Small intestine (tissue), 7 donors: ENCODE measurements around the gene CDC37. TPM values are rescaled to one million over a fixed set of nuclear protein-coding genes. Genes with fewer than 3 reads are reported as not detected.

Experiments
- DNase-seq, 2 donors: peaks; one replicate each; pipeline versions ENCODE4 v3.0.0 to v3.0.0-alpha.2; 2013
- FAIRE-seq: peaks from 2 replicates; lab custom pipeline; 2012; peaks lifted over from hg19 to GRCh38; lab: Jason Lieb, UNC
- H3K27ac ChIP-seq, 3 donors: one replicate each; pipeline ENCODE4 v1.5.1; 2013; ENCODE audit warnings: low read length in 2 of 3, mild to moderate bottlenecking in 2 of 3, control low read depth in 1 of 3, inconsistent platforms in 1 of 3, low read depth in 1 of 3, moderate library complexity in 1 of 3
- H3K27me3 ChIP-seq, 3 donors: one replicate each; pipeline ENCODE4 v1.6.1; 2013; ENCODE audit warnings: low read length in 3 of 3, inconsistent platforms in 1 of 3; ENCODE audit not compliant: control insufficient read depth in 3 of 3, insufficient read depth in 3 of 3
- H3K36me3 ChIP-seq, 3 donors: one replicate each; pipeline ENCODE4 v1.6.1; 2013; ENCODE audit warnings: low read length in 3 of 3, inconsistent platforms in 1 of 3, low read depth in 1 of 3, mild to moderate bottlenecking in 1 of 3, moderate library complexity in 1 of 3; ENCODE audit not compliant: control insufficient read depth in 3 of 3, insufficient read depth in 2 of 3
- H3K4me1 ChIP-seq, 3 donors: one replicate each; pipeline ENCODE4 v1.6.1; 2013; ENCODE audit warnings: low read length in 2 of 3, inconsistent platforms in 1 of 3, low read depth in 1 of 3, mild to moderate bottlenecking in 1 of 3, moderate library complexity in 1 of 3; ENCODE audit not compliant: control insufficient read depth in 3 of 3, insufficient read depth in 2 of 3
- H3K4me3 ChIP-seq, 3 donors: one replicate each; pipeline ENCODE4 v1.5.1; 2013; ENCODE audit warnings: low read length in 3 of 3, control low read depth in 1 of 3, inconsistent platforms in 1 of 3, low read depth in 1 of 3, mild to moderate bottlenecking in 1 of 3, moderate library complexity in 1 of 3
- H3K9me3 ChIP-seq, 2 donors: one replicate each; pipeline ENCODE4 v1.6.1; 2013; ENCODE audit warnings: low read depth in 1 of 2, low read length in 1 of 2; ENCODE audit not compliant: control insufficient read depth in 2 of 2, insufficient read depth in 1 of 2
- WGBS, 3 donors: extraction: QIAGEN DNeasy Blood & Tissue Kit; methylation state at CpG; one replicate each; pipeline ENCODE4 v1.1.7; 2013; 5-methylcytosine and 5-hydroxymethylcytosine counted together
- polyA plus RNA-seq, 4 donors: library from polyadenylated mRNA; stranded (reverse) in 3 of 4; unstranded in 1 of 4; fragments of 200-250 nt in 3 of 4; fragments of 120-200 nt in 1 of 4; gene quantifications; one replicate each; pipeline versions ENCODE4 v1.2.1 to v1.2.3, GENCODE V29; 2013
- donor health status: healthy with polysubstance abuse.
- donor health status: control.
- donor health status: control.
- donor health status: Bipolar disorder and iron deficiency.
- donor health status: healthy.

CDC37 gene
- polyA plus RNA-seq, 4 donors: 128 to 202 (median 147) TPM

GRCh38 chr19:10433131-10433536, 29.8 kb upstream of the CDC37 start:
- Histone ChIP-seq H3K27me3 (peaks cover 0 to 40% (median 0%) of the 10 kb centered on the region in 3 donors), H3K4me1 (peaks cover 0 to 5% (median 0%) of the 10 kb centered on the region in 3 donors), H3K27ac (no peak overlapping the region), H3K9me3 (no peaks in the 10 kb centered on the region), H3K36me3 (no peaks in the 10 kb centered on the region), H3K4me3 (no peak overlapping the region)
- DNase-seq (no peak), FAIRE-seq (no peak)
- WGBS, 3 donors: 81 to 87% (median 85%) methylated on average over 10 of the region's 10 CpGs

DNA sequence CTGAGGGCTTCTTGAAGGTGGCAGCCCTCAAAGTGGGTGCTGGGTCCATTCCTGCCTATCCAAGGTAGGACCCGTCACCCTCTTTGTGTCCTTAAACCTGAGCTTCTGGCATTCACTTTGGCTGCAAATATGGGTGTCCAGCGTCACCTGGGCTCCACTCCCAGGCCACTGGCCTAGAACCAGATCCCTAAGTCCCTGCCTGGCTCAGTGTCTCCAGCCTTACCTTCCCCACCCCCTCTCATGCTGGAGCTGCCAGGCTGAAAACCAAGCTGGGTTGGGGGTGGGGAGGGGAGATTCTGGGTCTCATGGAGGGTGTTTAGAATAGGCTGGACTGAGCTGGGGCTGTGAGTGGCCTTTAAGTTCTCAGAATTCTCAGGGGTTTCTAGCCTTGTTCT, 29.4 kb upstream of the CDC37 start:
- DNase-seq: no peak
- Histone ChIP-seq H3K27me3 (peaks cover 0 to 40% (median 0%) of the 10 kb centered on the region in 3 donors), H3K4me1 (peaks cover 0 to 5% (median 0%) of the 10 kb centered on the region in 3 donors), H3K4me3 (no peak overlapping the region), H3K27ac (peak overlapping the region in 2 of 3 donors; percentile 47 to 55), H3K36me3 (no peaks in the 10 kb centered on the region), H3K9me3 (no peaks in the 10 kb centered on the region)
- no peak for FAIRE-seq
- 78 to 86% (median 82%) methylated on average over 2 of the region's 2 CpGs for WGBS, 3 donors

DNA sequence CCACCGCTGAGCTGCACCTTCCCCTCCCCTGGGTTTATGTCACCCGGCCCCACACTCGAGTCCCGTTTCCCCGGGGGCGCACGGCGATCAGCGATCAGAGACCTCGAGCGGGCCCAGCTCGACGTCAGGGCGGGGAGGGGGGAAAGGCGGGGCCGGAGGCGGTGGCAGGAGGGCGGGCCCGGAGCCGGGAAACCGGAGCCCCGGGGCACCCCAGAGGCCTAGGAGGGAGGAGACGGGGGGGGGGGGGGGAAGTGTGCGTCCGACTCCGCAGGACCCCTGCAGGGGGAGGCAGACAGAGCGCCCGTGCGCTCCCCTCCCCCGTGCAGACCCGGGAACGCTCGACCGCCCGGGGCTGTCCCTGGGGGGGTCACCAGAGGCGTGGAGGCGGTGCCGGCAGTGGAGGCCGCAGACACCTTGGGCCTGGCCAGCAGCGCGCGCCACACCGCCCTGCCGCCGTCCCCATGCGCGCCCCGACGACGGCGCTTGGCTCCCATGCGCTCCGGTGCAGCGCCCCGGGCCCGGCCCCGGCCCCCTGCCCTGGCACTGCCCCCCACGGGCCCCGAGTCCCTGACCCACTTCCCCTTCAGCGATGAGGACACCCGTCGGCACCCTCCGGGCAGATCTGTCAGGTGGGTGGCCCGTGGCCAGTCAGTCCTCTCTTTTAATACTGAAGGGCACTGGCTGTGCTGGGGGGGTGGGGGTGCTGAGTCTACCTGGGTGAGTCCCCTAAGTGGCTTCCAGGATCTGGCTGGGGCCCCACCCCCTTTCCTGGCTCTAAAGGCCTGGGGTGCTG, 28.8 kb upstream of the CDC37 start:
- peak; percentile 39 to 62 for DNase-seq
- WGBS, 3 donors: 1 to 2% (median 2%) methylated on average over 39 to 64 of the region's 64 CpGs
- peak overlapping the region in 2 of 3 donors; percentile 29 to 55 for H3K4me3 ChIP-seq
- peaks cover 0 to 5% (median 0%) of the 10 kb centered on the region in 3 donors for H3K4me1 ChIP-seq
- H3K27ac ChIP-seq: peak overlapping the region in 2 of 3 donors; percentile 64 to 74
- H3K9me3 ChIP-seq: no peaks in the 10 kb centered on the region
- no peaks in the 10 kb centered on the region for H3K36me3 ChIP-seq
- FAIRE-seq: no peak
- H3K27me3 ChIP-seq: peaks cover 0 to 46% (median 0%) of the 10 kb centered on the region in 3 donors

DNA sequence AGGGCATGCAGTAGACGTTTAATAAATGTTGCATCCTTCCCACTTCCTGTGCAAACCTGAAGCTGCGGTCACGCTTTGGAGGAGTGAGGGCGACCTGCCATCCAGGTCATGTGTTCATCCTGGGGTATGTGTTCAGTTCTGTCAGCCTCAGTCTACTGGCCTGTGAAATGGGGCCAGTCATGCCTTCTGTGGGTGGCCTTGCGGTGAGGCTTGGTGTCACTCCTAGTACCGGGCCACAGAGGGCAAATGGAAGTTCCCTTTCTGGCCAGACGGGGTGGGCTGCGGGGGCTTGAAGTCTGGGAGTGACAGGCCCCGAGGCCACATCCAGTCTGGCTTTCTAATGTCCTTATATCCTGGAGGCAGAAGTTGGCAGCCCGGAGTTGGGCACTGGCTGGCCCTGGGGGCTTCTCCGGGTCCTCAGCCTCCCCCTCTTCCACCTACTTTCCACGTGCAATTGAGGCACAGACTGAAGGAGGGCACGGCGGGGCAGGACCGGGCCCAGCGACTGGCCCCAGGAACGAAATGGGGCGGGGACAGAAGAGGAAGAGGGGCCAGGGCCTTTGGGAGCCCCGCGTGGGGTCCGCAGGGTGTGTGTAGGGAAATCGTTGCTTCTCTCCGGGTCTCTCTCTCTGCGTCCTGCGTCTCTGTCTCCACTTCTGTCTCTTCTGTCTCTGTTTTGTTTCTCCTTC, 28.1 kb upstream of the CDC37 start:
- H3K4me3 ChIP-seq: peak overlapping the region; percentile 12 to 55 (median 29)
- 10 to 13% (median 13%) methylated on average over 22 to 25 of the region's 25 CpGs for WGBS, 3 donors
- H3K36me3 ChIP-seq: no peaks in the 10 kb centered on the region
- H3K9me3 ChIP-seq: no peaks in the 10 kb centered on the region
- peaks cover 0 to 5% (median 0%) of the 10 kb centered on the region in 3 donors for H3K4me1 ChIP-seq
- H3K27ac ChIP-seq: peak overlapping the region in 2 of 3 donors; percentile 64 to 74
- FAIRE-seq (no peak), DNase-seq (peak in 1 of 2 donors; percentile 36)
- H3K27me3 ChIP-seq: peaks cover 0 to 53% (median 0%) of the 10 kb centered on the region in 3 donors

GRCh38 chr19:10430505-10431253, 27.3 kb upstream of the CDC37 start:
- Histone ChIP-seq H3K4me1 (peaks cover 0 to 5% (median 0%) of the 10 kb centered on the region in 3 donors), H3K27ac (peak overlapping the region in 2 of 3 donors; percentile 44 to 74), H3K4me3 (peak overlapping the region; percentile 12 to 55 (median 20)), H3K27me3 (peaks cover 0 to 60% (median 0%) of the 10 kb centered on the region in 3 donors), H3K36me3 (no peaks in the 10 kb centered on the region), H3K9me3 (no peaks in the 10 kb centered on the region)
- FAIRE-seq: no peak
- peak in 1 of 2 donors; percentile 50 for DNase-seq
- 2 to 4% (median 3%) methylated on average over 44 to 75 of the region's 75 CpGs for WGBS, 3 donors

GRCh38 chr19:10428996-10429381, 25.6 kb upstream of the CDC37 start:
- FAIRE-seq (no peak), DNase-seq (no peak)
- no peaks in the 10 kb centered on the region for H3K36me3 ChIP-seq
- H3K9me3 ChIP-seq: no peaks in the 10 kb centered on the region
- peaks cover 0 to 13% (median 1%) of the 10 kb centered on the region in 3 donors for H3K4me1 ChIP-seq
- 66 to 69% (median 68%) methylated on average over 5 of the region's 5 CpGs for WGBS, 3 donors
- H3K27me3 ChIP-seq: peaks cover 0 to 77% (median 0%) of the 10 kb centered on the region in 3 donors
- H3K27ac ChIP-seq: no peak overlapping the region
- H3K4me3 ChIP-seq: no peak overlapping the region

DNA sequence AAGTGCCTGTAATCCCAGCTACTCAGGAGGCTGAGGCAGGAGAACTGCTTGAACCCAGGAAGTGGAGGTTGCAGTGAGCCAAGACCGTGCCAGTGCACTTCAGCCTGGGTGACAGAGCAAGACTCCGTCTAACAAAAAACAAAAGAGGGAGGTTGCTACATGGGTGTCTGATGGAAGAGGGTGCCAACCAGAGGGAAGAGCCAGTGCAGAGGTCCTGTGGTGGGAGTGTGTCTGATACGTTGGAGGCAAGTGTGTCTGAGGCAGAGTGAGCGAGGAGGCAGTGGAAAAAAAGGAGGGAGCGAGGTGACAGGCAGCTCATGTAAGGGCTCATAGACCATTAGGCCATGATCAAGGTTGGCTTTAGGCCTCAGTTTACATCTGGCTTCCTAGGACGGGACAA, 23.8 kb upstream of the CDC37 start:
- Histone ChIP-seq H3K27me3 (peaks cover 0 to 80% (median 4%) of the 10 kb centered on the region in 3 donors), H3K27ac (no peak overlapping the region)
- FAIRE-seq: no peak

More for the DNA sequence above, 23.8 kb upstream of the CDC37 start:
- Histone ChIP-seq H3K36me3 (no peaks in the 10 kb centered on the region), H3K4me1 (peaks cover 0 to 14% (median 4%) of the 10 kb centered on the region in 3 donors), H3K9me3 (no peaks in the 10 kb centered on the region), H3K4me3 (no peak overlapping the region)
- 86 to 87% (median 87%) methylated on average over 6 of the region's 6 CpGs for WGBS, 3 donors
- DNase-seq: no peak
